C4-2B (cell line): ENCODE results near the gene LRRC4.

ENCODE experiments used
- ZFX ChIP-seq: fragments of 450-650 bp; IDR thresholded peaks from 2 replicates; pipeline ENCODE4 v1.6.1; 2017
- TF ChIP-seq, protein P1 (sequence below): fragments of 450-650 bp; conservative IDR thresholded peaks from 2 replicates; pipeline ENCODE4 v1.5.1; 2017; ENCODE audit warnings: mild to moderate bottlenecking

DNA sequence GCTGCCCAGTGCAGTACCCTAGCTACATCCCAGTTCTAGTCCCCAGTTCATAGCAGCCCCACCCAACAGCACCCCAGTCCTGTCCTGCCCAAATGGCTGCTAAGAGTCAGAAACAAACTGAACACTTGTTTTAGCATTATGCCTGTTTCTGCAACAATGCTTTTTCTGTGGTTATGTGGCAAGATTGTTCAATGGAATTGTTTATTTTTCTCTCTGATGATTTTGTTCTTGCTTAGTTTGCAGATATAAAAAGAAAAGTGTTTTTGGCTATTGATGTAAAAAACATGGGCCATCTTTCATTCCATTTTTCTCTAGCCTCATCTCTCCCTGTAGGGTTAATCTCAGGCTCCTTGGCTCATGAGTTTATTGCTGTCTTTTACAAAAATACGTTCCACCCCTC, 42.5 kb downstream of the LRRC4 start:
- TF ChIP-seq, protein P1, sequence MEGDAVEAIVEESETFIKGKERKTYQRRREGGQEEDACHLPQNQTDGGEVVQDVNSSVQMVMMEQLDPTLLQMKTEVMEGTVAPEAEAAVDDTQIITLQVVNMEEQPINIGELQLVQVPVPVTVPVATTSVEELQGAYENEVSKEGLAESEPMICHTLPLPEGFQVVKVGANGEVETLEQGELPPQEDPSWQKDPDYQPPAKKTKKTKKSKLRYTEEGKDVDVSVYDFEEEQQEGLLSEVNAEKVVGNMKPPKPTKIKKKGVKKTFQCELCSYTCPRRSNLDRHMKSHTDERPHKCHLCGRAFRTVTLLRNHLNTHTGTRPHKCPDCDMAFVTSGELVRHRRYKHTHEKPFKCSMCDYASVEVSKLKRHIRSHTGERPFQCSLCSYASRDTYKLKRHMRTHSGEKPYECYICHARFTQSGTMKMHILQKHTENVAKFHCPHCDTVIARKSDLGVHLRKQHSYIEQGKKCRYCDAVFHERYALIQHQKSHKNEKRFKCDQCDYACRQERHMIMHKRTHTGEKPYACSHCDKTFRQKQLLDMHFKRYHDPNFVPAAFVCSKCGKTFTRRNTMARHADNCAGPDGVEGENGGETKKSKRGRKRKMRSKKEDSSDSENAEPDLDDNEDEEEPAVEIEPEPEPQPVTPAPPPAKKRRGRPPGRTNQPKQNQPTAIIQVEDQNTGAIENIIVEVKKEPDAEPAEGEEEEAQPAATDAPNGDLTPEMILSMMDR: no peak
- no peak for TF ChIP-seq ZFX
